ENCODE results near the gene ATP6AP1.
A peak's percentile ranks its signal among the peaks of the same experiment; 100 is the strongest.
"Not testable (repeated sequence)": the region's sequence is repeated elsewhere in the genome, so short reads cannot be mapped to it uniquely, and the experiment has no call there.

ATP6AP1 gene

DNA sequence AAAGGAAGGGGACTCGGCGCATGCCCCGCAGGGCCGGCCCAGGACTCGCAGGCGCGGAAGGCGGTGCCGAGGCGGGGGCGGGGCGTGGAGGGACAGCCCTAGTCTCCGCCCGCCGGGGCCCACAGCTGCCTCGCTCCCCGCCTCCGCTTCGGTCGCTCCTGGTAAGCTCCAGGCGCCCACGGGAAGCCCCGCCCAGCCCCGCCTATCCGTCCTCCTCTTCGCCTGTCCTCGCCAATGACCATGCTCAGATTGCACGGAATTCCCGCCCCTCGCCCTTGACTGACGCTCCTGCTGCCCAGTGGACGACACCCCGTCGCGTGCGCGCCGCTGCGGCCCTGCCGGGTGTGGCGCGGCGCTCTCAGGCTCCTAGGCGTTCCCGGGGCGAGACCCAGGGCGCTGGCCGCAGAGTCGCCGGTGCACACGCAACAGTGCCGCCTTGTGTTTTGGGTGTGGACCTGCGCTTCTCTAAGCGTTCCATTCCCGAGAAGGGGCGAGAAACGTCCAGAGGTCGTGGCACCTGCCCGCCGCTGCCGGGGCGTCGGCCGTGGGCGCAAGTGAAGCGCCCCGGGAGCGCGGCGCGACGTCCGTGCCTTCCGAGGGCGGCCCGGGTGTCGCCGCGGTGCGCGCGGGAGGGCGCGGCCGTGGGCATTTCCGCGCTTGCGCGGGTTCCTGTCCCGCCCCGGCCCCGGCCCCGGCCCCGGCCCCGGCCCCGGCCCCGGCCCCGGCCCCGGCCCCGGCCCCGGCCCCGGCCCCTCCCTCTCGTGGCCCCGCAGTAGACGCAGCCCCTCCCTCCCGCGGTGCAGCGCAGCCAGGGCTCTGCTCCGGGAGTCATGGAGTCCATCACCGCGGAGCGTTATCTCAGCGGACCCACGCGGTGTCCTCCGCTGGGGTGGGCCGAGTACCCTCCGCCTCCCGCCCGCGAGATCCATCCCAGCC is 38.4 kb upstream of the ATP6AP1 start:
- H3K4me1 ChIP-seq (ENCODE audit: control insufficient read depth, insufficient read depth, low read depth, low read length); H3K18ac ChIP-seq (ENCODE audit: low read depth in 1 of 2, low read length in 2 of 2); H3K27ac ChIP-seq (ENCODE audit: low read length, poor library complexity, severe bottlenecking); H3K4me3 ChIP-seq (ENCODE audit: insufficient read depth in 1 of 2, low read depth in 1 of 2, low read length in 2 of 2); H2AK5ac ChIP-seq (ENCODE audit: low read length, severe bottlenecking); H3K27me3 ChIP-seq (ENCODE audit: control insufficient read depth in 1 of 2, insufficient read depth in 1 of 2, low read length in 2 of 2); H2BK5ac ChIP-seq (ENCODE audit: low read depth, low read length, poor library complexity, severe bottlenecking); H4K8ac ChIP-seq (ENCODE audit: low read length); H3K14ac ChIP-seq (ENCODE audit: low read length in 2 of 2); H3K9ac ChIP-seq (ENCODE audit: low read length); DNase-seq; H2BK120ac ChIP-seq (ENCODE audit: low read depth, low read length); H3K4me2 ChIP-seq (ENCODE audit: low read length, poor library complexity, severe bottlenecking); H3K36me3 ChIP-seq (ENCODE audit: control insufficient read depth in 1 of 2, insufficient read depth in 2 of 2, low read depth in 1 of 2, low read length in 2 of 2); H2BK15ac ChIP-seq (ENCODE audit: low read depth, poor library complexity, severe bottlenecking); H3K4ac ChIP-seq (ENCODE audit: low read depth in 1 of 2, low read length in 2 of 2); H4K91ac ChIP-seq (ENCODE audit: low read length); H2BK12ac ChIP-seq (ENCODE audit: low read length in 2 of 2); H3K23ac ChIP-seq (ENCODE audit: low read length in 2 of 2); H2AFZ ChIP-seq (ENCODE audit: low read depth, low read length); H3K79me1 ChIP-seq (replicated peaks; ENCODE audit: low read length, poor library complexity, severe bottlenecking); H3K9me3 ChIP-seq (ENCODE audit: control insufficient read depth, low read length): not testable (repeated sequence)
- WGBS: no CpG with 5 or more reads among the region's 121 CpGs

DNA sequence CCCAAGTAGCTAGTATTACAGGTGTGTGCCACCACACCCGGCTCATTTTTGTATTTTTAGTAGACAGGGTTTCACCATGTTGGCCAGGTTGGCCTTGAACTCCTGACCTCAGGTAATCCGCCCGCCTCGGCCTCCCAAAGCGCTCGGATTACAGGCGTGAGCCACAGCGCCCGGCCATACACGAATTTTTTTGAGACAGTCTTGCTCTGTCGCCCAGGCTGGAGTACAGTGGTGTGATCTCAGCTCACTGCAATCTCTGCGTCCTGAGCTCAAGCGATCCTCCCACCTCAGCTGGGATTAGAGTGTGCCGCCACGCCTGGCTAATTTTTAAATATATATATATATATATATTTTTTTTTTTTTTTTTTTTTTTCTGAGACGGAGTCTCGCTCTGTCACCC is 32.1 kb upstream of the ATP6AP1 start:
- peaks cover 19 to 25% of the 10 kb centered on the region in 2 experiments for H3K36me3 ChIP-seq (ENCODE audit: control insufficient read depth in 1 of 2, insufficient read depth in 2 of 2, low read depth in 1 of 2, low read length in 2 of 2)
- not testable (repeated sequence) for H4K8ac ChIP-seq (ENCODE audit: low read length); H3K14ac ChIP-seq (ENCODE audit: low read length in 2 of 2); H3K4me1 ChIP-seq (ENCODE audit: control insufficient read depth, insufficient read depth, low read depth, low read length); H3K9me3 ChIP-seq (ENCODE audit: control insufficient read depth, low read length); H4K91ac ChIP-seq (ENCODE audit: low read length); H2BK5ac ChIP-seq (ENCODE audit: low read depth, low read length, poor library complexity, severe bottlenecking); H3K18ac ChIP-seq (ENCODE audit: low read depth in 1 of 2, low read length in 2 of 2); H3K4ac ChIP-seq (ENCODE audit: low read depth in 1 of 2, low read length in 2 of 2); H2BK120ac ChIP-seq (ENCODE audit: low read depth, low read length); H3K23ac ChIP-seq (ENCODE audit: low read length in 2 of 2); H2AFZ ChIP-seq (ENCODE audit: low read depth, low read length); H3K4me2 ChIP-seq (ENCODE audit: low read length, poor library complexity, severe bottlenecking); H3K4me3 ChIP-seq (ENCODE audit: insufficient read depth in 1 of 2, low read depth in 1 of 2, low read length in 2 of 2); DNase-seq; H2BK15ac ChIP-seq (ENCODE audit: low read depth, poor library complexity, severe bottlenecking); H3K79me1 ChIP-seq (replicated peaks; ENCODE audit: low read length, poor library complexity, severe bottlenecking); H2AK5ac ChIP-seq (ENCODE audit: low read length, severe bottlenecking); H3K9ac ChIP-seq (ENCODE audit: low read length); H3K27me3 ChIP-seq (ENCODE audit: control insufficient read depth in 1 of 2, insufficient read depth in 1 of 2, low read length in 2 of 2); H3K27ac ChIP-seq (ENCODE audit: low read length, poor library complexity, severe bottlenecking); H2BK12ac ChIP-seq (ENCODE audit: low read length in 2 of 2)
- WGBS: 99% methylated on average over 10 of the region's 17 CpGs

DNA sequence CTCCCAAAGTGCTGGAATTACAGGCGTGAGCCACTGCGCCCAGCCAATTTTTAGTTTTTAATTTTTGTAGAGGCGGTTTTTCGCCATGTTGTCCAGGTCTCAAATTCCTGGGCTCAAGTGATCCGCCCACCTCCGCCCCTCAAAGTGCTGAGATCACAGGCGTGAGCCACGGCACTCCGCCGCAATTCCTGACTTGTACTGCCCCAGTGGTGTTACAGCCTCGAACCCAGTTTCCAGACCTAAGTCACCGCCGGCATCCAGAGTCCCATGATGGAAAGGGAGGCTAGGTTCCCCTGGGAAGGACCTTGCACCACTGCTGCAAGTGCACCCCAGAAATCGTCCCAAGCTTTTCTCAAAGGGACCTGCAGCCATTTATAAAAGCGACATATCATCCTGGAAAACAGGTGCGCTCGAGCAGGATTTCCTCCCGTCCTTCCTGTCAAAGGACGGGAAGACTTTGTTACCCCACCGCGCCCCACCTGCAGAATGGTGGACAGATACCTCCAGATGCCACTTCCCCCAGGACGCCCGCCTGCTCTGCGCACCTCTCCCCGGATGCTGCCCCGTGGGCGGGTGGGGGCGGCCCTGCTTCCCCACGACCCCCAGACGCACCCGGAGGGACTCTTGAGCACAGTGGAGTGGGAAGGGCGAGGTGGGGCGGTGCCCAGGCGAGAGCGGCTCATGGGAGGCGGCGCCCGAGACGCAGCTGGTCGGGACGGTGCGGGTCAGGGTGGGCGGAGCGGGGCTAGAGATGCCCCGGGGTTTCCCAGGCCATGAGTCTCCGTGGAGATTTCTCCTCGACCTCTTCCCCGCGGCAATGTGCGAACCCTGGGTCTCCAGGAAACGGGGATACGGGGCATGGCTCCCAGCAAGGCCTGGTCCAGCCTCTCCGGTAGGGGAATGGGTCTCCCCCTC is 31.2 kb upstream of the ATP6AP1 start:
- peak overlapping the region; percentile 98 for H4K8ac ChIP-seq (ENCODE audit: low read length)
- no peak overlapping the region for H2BK5ac ChIP-seq (ENCODE audit: low read depth, low read length, poor library complexity, severe bottlenecking)
- H3K9ac ChIP-seq (ENCODE audit: low read length): peak overlapping the region; percentile 99
- H3K4ac ChIP-seq (ENCODE audit: low read depth in 1 of 2, low read length in 2 of 2): peak overlapping the region; percentile 89 to 91
- H3K79me1 ChIP-seq (replicated peaks; ENCODE audit: low read length, poor library complexity, severe bottlenecking): no peaks in the 10 kb centered on the region
- peaks cover 21 to 32% of the 10 kb centered on the region in 2 experiments for H3K36me3 ChIP-seq (ENCODE audit: control insufficient read depth in 1 of 2, insufficient read depth in 2 of 2, low read depth in 1 of 2, low read length in 2 of 2)
- peak overlapping the region; percentile 99 for H3K27ac ChIP-seq (ENCODE audit: low read length, poor library complexity, severe bottlenecking)
- H3K9me3 ChIP-seq (ENCODE audit: control insufficient read depth, low read length): peaks cover 8% of the 10 kb centered on the region
- peak overlapping the region in 1 of 2 experiments; percentile 60 for H3K23ac ChIP-seq (ENCODE audit: low read length in 2 of 2)
- H3K27me3 ChIP-seq (ENCODE audit: control insufficient read depth in 1 of 2, insufficient read depth in 1 of 2, low read length in 2 of 2): no peaks in the 10 kb centered on the region
- no peak overlapping the region for H2AFZ ChIP-seq (ENCODE audit: low read depth, low read length)
- DNase-seq: peak; percentile 79
- peak overlapping the region; percentile 93 to 94 for H3K18ac ChIP-seq (ENCODE audit: low read depth in 1 of 2, low read length in 2 of 2)
- H3K4me1 ChIP-seq (ENCODE audit: control insufficient read depth, insufficient read depth, low read depth, low read length): peaks cover 8% of the 10 kb centered on the region
- H3K4me2 ChIP-seq (ENCODE audit: low read length, poor library complexity, severe bottlenecking): peak overlapping the region; percentile 68
- peak overlapping the region in 1 of 2 experiments; percentile 84 for H2BK12ac ChIP-seq (ENCODE audit: low read length in 2 of 2)
- 9% methylated on average over 40 of the region's 53 CpGs for WGBS
- peak overlapping the region; percentile 55 to 84 for H3K4me3 ChIP-seq (ENCODE audit: insufficient read depth in 1 of 2, low read depth in 1 of 2, low read length in 2 of 2)
- H2AK5ac ChIP-seq (ENCODE audit: low read length, severe bottlenecking): peak overlapping the region; percentile 78
- H4K91ac ChIP-seq (ENCODE audit: low read length): peak overlapping the region; percentile 93
- H2BK120ac ChIP-seq (ENCODE audit: low read depth, low read length): peak overlapping the region; percentile 99
- H2BK15ac ChIP-seq (ENCODE audit: low read depth, poor library complexity, severe bottlenecking): peak overlapping the region; percentile 83
- peak overlapping the region; percentile 57 to 65 for H3K14ac ChIP-seq (ENCODE audit: low read length in 2 of 2)

Data from mesenchymal stem cell (in vitro differentiated cells and primary cell).